GM12872 (cell line): Measurements from ENCODE around the gene GOLGA6L2.

Experiments
- TF ChIP-seq, protein P1 (sequence below): IDR thresholded peaks from 3 replicates; pipeline ENCODE4 v1.5.1; 2011; ENCODE audit warnings: low read depth, mild to moderate bottlenecking, low read length, moderate library complexity; ENCODE audit not compliant: insufficient read depth

The GOLGA6L2 gene

DNA sequence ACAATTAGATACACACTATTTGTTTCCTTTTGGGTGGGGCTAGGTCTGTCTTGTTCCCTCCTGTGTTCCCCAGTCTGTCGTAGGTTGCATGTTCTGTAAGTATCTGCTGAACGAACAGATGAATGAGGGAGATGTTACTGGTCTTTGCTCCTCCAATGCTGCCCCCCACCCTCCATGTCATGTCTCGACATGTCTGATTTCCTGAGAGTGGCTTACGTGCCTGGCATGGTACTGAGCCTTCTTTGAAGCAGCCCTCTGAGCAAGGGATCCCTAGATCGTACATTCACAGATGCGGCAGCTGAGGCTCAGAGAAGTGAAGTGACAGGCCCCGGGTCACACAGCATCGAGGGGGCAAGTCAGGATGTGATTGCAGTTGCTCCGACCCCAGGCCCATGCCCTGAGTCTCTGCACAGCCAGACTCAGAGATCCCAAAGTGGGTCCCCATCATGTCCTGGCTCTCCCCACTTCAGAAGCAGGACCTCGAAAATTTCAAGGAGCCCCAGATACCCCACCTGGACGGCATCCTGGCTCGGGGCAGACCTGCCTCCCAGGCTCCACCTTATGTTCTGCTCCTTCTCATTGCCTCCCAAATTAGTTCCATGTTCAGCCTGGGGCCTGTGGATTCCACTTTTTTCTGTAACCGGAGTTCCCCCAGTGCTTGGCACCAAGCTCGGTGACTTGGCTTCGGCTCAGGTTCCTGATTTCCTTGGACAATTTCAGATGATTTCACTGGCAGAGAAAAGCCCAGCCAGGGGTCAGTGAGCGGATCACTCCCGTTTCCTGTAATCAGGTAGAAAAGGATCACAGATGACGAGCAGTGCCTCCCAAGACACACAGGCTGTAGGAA lies 24.7 kb downstream of the GOLGA6L2 start:
- TF ChIP-seq, protein P1, sequence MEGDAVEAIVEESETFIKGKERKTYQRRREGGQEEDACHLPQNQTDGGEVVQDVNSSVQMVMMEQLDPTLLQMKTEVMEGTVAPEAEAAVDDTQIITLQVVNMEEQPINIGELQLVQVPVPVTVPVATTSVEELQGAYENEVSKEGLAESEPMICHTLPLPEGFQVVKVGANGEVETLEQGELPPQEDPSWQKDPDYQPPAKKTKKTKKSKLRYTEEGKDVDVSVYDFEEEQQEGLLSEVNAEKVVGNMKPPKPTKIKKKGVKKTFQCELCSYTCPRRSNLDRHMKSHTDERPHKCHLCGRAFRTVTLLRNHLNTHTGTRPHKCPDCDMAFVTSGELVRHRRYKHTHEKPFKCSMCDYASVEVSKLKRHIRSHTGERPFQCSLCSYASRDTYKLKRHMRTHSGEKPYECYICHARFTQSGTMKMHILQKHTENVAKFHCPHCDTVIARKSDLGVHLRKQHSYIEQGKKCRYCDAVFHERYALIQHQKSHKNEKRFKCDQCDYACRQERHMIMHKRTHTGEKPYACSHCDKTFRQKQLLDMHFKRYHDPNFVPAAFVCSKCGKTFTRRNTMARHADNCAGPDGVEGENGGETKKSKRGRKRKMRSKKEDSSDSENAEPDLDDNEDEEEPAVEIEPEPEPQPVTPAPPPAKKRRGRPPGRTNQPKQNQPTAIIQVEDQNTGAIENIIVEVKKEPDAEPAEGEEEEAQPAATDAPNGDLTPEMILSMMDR: no peak

DNA sequence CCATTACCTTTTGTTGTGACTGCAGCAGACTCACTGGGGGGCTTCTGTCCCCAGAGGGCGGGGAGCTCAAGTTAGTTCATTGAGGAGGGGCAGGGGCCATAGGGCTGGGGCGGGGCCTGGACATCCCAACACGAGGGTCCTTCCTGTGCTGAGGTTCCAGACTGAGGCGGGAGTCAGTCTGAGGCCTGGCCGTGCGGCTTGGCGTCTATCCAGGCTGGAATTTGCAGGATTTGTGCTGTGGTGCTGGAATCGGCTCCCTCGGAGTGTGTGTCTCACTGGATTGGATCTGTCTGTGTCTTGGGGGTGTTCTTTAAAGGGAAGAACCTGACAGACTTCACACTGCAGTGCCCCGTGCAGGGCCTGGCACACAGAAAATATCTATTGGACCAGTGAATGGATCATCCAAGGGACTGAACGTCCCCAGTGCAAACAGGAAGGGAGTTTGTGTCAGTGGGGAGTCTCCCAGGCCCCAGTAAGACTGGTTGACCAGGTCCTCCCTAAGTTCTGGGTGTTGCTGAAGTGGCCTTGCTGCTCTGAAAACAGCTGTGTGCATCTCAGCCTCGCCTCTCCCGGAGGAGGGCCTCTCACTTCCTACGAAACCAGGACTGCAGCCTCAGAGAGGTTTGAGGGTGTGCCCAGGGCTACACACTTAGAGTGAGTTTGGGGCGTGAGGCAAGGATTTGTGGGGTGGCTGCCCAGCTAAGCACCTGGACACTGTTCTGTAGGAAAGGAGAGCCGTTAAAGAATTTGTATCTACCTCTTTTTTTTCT lies 26.1 kb downstream of the GOLGA6L2 start:
- TF ChIP-seq, protein P1: no peak

DNA sequence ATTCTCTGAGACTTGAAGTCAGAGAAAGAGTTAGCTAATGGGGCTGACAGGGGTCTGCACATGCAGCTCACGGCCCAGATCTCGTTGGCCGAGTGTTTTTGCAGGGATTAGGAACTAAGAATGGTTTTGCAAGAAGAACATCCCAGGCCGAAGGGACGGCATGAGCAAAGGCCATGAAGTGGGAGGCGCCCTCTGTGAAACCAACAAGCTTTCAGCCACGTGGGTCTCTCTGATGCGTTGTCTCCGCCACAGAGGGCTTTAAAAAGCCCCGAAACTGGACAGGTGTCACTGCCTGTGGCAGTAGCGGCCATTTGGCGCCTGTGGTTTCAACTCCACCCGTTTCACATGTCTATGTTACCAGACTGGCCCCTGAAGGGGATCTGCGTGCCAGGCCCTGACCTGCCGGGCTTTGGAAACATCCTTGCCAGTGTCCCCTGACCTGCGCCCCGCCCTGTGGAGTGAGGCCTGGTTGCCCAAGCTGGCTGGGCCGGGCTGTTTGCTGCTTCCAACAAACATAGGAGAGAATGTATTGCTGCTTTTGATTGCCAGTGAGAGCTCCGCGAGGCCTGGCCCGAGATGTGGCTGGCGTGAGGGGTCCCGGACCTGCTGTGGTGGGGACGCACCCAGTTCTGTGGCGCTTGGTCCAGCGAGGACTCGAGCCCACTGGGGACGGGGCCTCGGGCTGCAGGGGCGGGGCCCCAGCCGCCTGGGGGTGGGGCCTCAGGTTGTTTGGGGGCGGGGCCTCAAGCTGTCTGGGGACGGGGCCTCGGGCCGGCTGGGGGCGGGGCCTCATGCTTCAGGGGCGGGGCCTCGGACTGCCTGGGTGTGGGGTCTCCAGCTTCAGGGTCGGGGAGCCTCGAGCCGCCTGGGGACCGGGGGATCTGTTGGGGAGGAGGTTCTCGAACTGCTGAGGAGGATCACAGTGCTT lies 30.4 kb downstream of the GOLGA6L2 start:
- TF ChIP-seq, protein P1: no peak

DNA sequence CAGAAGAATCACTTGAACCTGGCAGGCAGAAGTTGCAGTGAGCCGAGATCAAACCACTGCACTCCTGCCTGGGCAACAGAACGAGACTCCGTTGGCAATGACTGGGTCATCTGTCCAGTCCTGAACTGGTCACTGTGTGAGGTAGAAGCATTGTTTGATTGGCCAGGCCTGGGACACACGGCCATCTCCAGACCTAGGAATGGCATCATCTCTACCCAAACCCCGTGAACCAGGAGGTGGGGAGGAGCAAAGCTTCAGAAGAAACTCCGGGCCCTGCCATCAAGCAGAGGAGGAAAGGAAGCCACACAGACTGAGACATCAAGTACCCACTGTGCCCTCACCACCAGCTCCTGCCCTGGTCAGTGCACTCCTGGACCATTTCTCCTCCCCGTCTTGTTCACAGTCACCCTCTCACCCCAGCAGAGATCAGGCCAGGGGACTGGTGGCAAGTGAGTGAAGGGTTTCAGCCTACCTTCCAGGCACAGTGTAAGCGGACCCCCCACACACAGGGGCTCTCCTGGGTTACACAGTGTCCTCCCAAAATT lies 31.6 kb downstream of the GOLGA6L2 start:
- TF ChIP-seq, protein P1: no peak

DNA sequence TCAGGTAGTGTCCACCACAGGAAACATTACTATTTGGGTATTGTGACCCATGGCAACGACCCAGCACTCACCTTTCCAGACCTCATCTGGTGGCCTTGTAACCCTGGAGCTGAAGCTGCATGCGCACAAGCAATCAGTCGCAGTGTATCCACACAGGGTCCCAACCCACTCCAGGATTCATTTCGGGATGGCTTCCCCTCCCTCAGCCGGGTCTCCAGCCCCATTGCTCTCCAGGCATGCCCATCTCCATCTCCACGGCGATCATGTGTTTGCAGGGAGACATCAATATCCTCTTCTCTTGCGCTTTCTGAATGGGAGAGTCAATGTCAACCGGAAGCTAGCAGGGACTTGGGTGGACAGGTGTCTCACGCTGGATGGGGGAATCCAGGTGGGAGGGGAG lies 35.2 kb downstream of the GOLGA6L2 start:
- TF ChIP-seq, protein P1: no peak

DNA sequence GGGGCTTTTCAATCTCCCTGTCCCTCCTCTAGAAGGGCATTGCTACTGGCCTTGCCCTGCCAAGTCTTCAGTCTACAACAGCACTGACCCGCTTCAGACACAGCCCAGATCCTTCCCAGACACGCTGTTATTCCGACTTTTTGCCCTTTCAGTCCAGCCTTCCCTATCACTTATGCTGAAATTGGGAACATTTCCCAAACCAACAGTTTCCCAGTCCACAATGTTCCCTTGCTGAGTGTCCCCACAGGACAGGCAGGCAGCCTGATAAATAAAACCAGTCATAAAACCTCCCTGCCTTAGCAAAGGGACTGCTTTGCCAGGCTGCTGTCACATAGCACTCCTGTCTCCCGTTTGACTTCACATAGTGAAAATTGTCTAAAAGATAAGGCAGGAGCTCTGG lies 43.5 kb downstream of the GOLGA6L2 start:
- TF ChIP-seq, protein P1: no peak
